Cardiac septum (tissue), 1 donor: ENCODE measurements around the gene SELENOS. TPM values are rescaled to one million over a fixed set of nuclear protein-coding genes. Genes with fewer than 3 reads are reported as not detected.

Experiments used
- DNase-seq: peaks from one replicate; pipeline ENCODE4 v3.0.0-alpha.2; 2020; ENCODE audit warnings: low spot score
- intact Hi-C: fragments of 100-400 bp; cut with DNase I; formaldehyde crosslinking; loops from one replicate; pipeline ENCODE4 v1.14.0; 2022
- total RNA-seq: library from RNA; stranded (reverse); fragmentation: NEBNext Ultra II Directional; extraction: Animal tissue kit (Norgen Biotek cat#: 25700); gene quantifications from one replicate; pipeline ENCODE4 v1.2.1, GENCODE V29; 2021
- donor health status: DM: no; HTN: no; CAD: no.

SELENOS gene
- total RNA-seq, 1 donor from 2014 or later: 51.6 TPM

GRCh38 chr15:101242160-101242998 is 34.9 kb downstream of the SELENOS start:
- DNase-seq: no peak
- intact Hi-C loops: no loop called here

DNA sequence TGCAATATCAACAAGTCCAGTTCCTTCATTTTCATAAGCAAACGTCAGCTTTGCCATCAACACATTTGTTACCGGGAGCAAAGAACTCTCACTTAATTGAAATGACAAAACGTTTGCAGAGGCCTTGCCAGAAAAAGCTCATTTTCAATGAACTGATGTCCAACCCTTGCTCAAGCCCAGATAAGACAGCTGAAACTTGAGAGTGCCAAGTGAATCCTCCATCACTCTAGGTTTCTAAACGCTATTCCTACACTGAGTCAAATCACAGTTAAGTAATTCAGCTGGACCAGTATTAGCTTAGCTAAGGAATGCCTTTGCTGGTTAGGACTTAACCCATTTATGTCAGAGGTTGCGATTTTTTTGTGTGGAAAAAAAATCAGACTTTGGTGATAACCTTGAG is 36.9 kb downstream of the SELENOS start:
- DNase-seq: no peak
- intact Hi-C loops: loop anchor here (2.0 kb wide), 1 partner anchor 54 kb away; no protein-coding TSS in a partner anchor

DNA sequence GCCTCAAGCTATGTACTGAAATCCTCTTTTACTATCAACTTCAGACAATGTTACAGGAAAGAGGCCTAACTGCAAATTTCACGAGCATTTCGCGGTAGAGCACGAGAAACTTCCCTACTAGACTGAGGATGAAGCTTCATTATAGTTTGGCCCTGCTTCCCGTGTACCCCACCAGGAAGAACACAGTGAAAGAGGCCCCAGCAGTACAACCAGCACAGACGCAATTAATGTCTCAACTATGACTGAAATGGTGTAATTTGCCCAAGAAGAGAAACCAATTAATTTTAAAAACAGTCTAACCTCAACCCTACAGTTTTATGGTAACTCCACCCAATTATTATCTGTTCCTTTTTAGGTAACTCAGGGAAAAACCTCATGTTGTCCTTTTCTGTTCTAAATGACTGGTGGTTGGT is 37.6 kb downstream of the SELENOS start:
- no peak for DNase-seq
- intact Hi-C loops: loop anchor here (2.0 kb wide), 1 partner anchor 53 kb away; no protein-coding TSS in a partner anchor

DNA sequence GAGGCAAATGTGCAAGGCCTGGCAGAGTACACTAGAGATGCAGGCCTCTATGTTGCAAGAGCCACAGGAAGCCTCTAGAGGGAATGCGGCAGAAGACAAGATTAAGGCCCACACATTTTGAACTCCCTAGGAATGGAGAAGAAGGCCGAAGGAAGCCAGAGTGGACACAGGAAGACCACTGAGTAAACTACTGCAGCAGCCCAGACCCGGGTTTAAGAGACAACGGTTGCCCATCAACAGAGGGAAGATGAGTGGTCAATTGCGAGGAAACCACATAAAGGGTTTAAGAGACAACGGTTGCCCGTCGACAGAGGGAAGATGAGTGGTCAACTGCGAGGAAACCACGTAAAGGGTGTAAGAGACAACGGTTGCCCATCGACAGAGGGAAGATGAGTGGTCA is 40.0 kb downstream of the SELENOS start:
- DNase-seq: no peak
- intact Hi-C loops: no loop called here

- DNase-seq: no peak
- intact Hi-C loops: no loop called here
Measured at GRCh38 chr15:101233651-101234280, 43.5 kb downstream of the SELENOS start.

- intact Hi-C loops: no loop called here
- no peak for DNase-seq
Measured at GRCh38 chr15:101232677-101233076, 44.6 kb downstream of the SELENOS start.

- intact Hi-C loops: no loop called here
Measured at GRCh38 chr15:101228313-101228712, 49.0 kb downstream of the SELENOS start.

GRCh38 chr15:101225658-101226057 is 51.6 kb downstream of the SELENOS start:
- DNase-seq: no peak
- intact Hi-C loops: no loop called here

More at GRCh38 chr15:101228313-101228712, 49.0 kb downstream of the SELENOS start:
- no peak for DNase-seq

Other genes with a start within 250 kb of the SELENOS start
- gene CHSY1, start 25.4 kb downstream of the SELENOS start, total RNA-seq: 17.5 TPM
- 26.0 TPM for gene SNRPA1, start 17.8 kb upstream of the SELENOS start, total RNA-seq
- gene PCSK6, start 212.2 kb upstream of the SELENOS start, total RNA-seq: 10.6 TPM